Measurements from ENCODE around the gene IFNB1.

IFNB1 gene

DNA sequence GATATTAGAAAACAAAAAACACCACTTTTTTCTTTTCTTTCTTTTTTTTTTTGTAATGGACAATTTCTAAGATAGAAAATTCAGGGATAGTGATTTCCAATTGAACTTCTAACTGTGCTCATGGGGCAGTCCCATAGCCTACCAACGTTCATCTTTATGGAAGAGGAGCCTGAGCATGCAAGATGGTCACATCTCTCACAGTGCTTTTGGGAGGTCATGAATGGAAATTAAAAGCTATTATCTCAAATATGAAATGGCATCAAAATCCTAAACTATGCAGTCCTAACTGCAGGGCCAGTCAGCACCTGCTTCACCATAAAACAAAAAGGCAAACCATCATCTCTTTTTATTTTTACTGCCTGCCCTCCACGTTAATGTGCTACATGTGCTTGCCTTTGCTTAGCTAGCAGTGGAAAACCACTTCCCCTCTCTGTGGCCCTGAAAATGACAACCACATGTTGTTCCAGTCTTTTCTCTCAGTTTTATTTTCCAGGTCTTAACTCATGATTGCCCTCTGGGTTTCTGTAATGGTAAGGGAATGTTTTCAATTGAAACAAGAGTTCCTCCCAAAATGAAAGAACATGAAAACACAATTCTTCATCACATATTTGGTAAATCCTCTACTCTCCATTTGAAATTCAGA, 16.7 kb downstream of the IFNB1 start:
- no peak for DNase-seq

DNA sequence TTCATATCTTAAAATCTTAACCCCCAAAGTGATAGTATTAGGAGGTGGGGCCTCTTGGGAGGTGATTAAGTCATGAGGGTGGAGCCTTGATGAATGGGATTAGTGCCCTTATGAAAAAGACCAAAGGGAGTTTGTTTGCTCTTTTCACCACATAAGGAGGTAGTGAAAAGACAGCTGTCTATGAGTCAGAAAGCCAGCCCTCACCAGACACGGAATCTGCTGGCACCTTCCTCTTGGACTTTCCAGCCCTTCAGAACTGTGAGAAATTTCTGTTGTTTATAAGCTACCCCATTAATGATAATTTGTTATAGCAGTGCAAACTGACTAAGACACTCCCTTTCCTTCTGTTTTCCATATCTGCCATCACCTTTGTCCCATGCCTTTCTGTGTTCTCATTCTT, 20.8 kb downstream of the IFNB1 start:
- DNase-seq, result peak; percentile 11

DNA sequence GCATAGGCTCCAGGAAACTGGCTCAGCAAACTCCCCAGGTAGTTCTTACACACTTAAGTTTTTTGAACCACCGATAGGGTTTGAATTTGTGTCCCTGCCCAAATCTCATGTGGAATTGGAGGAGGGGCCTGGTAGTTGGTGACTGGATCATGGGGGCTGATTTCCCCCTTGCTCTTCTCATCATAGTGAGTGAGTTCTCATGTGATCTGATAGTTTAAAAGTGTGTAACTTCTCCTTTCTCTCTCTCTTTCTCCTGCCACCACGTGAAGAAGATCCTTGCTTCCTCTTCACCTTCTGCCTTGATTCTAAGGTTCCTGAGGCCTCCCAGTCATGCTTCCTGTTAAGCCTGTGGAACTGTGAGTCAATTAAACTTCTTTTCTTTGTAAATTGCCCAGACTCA, 23.9 kb downstream of the IFNB1 start:
- DNase-seq, result no peak

DNA sequence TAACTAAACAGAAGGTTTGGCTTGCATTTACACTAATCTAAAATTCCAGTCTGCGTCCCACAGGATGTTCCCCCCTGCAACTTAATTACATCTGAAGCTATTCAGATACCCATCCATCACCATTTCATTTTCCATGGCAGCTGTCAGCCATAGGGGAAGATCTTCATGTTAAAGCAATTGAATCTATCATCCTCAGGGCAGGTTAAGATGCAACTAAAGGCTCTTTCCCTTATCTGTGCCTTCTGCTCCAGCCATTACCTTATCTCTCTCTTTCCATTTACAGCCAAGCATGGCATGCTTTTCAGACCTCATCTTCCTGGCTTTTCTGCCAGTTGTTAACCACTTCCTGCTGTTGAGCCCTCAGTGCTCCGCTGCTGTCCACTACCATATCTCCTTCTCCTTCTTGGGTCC, 30.5 kb downstream of the IFNB1 start:
- no peak for DNase-seq

DNA sequence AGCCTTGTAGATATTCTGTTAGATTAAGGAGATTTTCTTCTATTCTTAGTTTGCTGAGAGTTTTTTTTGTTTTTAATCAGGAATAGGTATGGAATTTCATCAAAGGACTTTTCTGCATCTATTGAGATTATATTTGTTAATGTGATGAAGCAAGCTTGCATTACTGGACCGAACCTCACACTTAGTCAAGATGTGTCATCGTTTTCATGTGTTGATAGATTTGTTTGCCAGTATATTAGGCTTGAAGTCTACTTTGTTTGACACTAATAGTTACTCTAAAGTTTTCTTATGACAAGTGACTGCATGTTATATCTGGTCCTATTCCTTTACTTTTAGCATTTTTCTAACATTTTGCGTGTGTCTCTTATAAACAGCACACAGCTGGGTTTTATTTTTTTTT, 33.9 kb downstream of the IFNB1 start:
- DNase-seq, result no peak

DNA sequence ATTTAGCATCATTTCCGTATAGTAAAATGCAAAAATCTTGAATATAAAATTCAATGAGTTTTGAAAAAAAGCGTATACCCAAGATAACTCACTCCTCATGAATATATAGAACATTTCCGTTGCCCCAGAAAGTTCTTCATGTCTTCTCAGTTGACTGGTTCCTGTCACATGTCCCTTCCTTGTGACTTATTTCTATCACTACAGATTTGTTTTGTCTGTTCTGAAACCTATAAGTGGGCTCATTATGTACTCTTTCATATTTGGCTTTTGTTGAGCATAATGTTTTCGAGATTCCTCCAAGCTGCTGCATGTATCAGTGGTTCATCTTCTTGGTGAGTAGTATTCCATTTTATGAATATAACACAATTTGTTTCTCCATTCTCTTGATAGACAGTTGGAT, 35.3 kb downstream of the IFNB1 start:
- DNase-seq, result no peak

DNA sequence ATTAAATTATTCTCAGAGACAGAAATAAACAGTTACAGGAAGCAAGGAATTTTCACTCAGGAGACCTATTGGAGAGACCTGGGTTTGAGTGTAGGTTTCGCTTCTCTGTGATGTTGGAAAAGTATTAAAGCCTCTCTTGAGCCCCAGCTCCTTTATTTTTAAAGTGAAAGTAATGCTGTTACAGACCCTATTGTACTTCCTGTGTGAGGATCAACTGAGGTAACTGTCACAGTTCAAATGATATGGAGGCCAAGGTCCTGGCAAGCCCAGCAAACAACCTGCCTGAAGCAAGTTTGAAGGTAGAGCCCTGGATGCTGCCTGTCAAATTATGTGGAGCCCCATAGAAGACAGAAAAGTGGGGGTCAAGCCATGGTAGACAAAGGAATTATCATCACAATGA, 38.4 kb downstream of the IFNB1 start:
- no peak for DNase-seq

DNA sequence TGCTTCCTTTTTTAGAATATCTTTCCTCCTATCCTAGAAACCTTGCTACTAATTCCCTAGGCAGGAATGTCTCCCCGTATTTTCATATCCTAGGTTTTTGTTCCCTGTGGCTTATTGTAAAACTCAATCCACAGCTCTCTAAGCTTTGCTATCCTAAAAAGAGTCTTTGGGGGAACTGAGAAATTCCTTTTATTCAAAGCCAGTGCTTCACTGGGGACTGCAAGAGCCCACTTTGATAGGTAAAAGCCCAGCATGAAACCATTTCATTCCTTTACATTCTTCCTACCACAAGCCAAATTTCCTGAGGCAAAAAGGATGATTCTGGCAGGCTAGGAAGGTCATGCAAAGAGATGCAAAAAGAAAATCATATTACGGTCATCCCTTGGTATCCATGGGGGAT, 40.5 kb downstream of the IFNB1 start:
- no peak for DNase-seq

DNA sequence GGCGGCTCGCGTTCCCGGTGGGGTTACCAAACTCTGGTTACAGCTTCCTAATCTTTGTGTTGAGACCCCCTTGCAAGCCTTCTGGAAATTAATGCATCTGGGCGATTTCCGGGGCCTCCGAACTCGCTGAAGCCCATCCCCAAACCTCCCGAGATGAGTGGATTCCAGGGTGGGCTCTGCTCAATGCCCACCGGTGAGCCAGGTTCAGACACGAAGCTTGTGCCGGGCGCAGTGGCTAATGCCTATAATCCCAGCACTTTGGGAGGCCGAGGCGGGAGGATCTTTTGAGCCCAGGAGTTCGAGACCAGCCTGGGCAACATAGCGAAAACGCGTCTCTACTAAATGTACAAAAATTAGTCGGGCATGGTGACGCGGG, 45.9 kb downstream of the IFNB1 start:
- DNase-seq, result no peak

DNA sequence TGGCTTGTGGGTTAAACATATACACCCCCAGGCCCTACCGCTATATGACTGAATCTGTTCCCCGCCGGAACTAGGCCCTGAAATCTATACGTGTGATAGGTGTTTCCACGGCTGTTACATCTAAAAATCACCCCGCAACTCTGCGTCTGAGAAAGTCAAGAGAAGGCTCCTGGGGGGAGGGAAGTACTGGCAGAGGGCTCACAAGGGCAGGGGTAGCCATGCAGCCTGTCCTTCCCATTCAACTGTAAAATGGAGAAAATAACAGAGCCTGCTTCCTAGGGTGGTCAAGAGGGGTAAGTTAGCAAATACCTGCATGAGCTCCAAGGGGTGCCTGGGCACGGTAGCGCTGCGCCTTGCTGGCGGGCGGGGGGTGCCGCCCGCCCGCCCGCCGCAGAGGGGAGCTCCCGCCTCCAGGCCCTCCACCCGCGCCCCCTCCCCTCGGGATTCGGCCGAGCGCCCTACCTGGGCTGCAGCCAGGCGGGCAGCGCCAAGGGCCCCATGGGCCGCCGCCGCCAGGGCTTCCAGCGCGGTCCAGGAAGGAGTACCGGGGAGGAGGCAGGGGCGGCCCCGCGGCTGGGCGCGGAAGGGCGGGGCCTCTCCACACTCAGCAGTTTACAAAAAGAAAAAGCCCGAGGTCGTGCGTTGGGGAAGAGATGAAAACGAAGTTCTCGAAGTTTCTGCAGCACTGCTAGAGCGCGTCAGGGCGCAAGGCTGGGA, 46.5 kb downstream of the IFNB1 start, which contains the start of gene HACD4:
HACD4 (minus strand) TSS at position 550 of the 717 bp plus-strand sequence; CDS start at position 500, 50 bp downstream.
- peak; percentile 31 for DNase-seq

DNA sequence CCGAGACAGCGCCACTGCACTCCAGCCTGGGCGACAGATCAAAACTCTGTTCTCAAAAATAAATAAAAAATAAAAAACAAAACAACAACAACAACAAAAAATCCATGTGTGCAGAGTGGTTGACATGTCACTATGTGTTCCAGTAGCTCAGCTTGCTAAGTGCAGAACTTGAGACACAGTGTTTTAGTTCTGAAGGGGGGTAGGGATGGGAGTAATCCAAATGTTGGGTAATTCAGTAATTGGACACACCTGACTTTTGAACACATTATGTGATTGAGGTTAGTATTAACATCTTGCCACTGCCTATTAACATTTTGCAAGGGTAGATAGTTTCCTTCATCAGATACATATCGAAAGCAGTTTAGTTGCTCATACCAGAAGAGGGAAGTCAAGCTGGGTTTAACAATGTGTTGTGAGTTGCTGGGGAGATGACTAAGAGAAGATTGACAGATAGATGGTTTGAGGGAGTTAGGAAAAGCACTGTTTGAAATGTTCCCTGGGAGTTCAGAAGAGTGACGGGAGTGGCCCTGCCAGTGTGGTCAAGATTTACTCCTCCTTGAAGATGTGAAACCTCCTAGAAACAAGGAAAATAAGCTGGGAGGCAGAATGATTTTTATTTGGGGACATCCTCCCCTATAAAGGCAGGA, 47.2 kb downstream of the IFNB1 start:
- no peak for DNase-seq

DNA sequence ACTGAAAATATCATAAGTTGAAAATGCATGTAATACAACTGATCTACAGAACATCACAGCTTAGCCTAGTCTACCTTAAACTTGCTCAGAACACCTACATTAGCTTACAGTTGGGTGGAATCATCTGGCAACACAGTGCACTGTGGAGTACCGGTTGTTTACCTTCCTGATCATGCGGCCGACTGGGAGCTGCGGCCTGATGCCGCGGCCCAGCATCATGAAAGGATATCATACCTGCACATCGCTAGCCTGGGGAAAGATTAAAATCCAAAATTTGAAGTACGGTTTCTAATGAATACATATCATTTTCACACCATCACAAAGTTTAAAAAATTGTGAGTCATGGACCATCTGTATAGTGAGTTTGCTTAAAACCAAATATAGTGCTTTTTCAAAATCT, 48.1 kb downstream of the IFNB1 start:
- no peak for DNase-seq

DNA sequence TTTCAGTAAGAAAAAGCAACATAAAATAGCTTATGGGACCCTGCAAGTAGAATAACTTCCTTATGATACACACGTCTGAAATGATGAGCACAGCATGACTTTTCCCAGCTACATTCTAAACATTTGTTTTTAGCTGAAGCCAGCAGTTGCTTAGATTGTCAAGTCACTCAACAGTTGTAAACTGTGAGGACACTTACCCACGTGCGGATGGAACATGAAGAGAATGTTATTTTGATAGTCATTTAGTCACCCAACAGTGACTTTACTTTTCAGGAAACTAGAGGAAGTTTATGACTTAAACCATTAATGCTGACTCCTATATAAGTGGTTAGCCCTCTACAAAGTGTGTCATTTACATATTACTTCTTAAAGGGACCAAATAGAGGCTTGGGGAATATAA, 49.3 kb downstream of the IFNB1 start:
- no peak for DNase-seq

DNA sequence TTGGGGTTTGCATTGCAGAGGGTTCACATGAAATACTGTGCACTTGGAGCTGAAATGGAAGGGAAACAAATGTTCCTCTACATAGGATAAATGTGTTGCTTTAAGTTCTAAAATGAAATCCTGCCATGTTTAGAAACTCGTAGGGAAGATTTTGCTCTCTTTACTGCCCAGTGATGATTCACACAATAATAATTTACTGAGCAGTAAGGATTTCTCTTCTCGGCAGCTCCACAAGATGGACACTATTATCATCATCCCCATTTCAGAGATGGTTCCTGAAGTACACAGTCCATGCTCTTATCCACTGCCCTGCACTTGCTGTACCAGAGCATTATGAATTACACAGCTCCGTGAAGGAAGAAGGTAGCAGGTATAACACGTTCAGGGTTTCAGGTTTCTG, 50.4 kb downstream of the IFNB1 start:
- DNase-seq, result no peak

Measured in NCI-H774 (cell line).